HG02885 (cell line): ENCODE data around the gene CEP112.
"Not testable (repeated sequence)": the region's sequence is repeated elsewhere in the genome, so short reads cannot be mapped to it uniquely, and the experiment has no call there.

Experiments used
- ATAC-seq: cut with Tn5 transposase; IDR thresholded peaks from one replicate; pipeline ENCODE4 v1.9.1; 2021; ENCODE audit warnings: mild to moderate bottlenecking; ENCODE audit not compliant: unreplicated experiment, poor library complexity

The CEP112 gene

DNA sequence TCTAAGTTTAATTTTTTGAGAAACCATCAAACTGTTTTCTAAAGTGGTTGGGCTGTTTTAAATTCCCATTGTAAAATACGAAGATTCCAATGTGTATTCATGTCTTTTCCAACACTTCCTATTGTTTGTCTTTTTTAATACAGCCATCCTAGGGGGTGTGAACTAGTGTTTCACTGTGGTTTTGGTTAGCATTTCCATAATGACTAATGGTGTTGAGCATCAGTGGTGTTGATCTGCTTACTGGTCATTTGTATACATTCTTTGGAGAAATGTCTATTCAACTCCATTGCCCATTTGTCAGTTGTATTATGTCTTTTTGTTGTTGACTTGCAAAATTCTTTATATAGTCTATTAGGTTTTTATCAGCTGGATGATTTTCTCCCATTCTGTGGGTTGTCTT is 391.3 kb downstream of the CEP112 start:
- no peak for ATAC-seq

DNA sequence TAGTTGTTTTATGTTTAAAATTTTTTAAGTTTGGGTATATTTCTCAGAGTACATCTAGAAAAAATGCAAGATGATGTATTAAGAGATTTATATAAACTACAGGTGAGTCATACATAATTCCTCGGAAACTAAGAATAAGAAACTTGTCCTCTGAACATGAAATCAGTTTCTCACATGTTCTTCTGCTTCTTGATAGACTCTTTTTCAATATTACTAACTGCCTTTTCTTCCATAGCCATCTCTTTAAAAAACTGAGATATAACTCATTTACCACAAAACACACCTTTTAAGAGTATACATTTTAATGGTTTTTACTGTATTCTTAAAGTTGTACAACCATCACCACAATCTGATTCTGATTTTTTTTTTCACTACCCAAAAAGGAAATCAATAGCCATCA is 392.1 kb downstream of the CEP112 start:
- ATAC-seq, result no peak

DNA sequence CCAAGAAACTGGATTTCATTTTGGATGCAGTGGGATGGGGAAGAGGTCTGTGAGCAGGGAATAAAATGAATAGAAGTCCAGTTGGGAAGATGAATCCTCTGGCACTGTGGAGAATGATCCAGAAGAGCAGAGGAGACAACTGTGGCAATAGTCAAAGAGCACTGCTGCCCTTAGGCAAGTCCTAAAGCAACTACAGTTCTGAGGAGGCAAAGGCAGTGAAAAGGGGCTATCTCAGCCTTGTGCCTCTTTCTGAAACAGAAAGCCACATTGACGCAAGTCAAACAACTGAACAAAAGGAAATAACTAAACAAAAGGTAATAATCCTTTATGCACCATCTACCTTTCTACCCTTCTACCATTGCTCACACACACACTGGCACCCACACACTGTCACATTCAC is 392.5 kb downstream of the CEP112 start:
- ATAC-seq, result no peak

DNA sequence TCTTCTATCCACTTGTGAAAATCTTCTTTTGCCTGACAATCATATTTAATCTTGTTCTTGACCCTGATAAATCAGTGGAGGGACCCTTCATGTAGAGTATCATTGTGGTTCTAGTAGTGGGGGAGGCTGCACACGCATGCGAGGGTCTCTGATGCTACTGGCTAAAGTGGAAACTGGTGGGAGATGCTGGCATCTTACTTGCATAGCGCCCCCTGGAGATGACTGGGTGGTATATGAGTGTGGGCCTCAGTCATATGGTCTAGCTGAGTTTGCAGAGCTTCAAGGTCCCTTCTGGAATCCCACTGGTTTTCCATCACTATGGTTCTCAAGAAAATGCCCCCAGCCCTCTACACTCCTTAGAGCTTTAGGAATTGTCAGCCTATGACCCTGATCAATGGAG is 394.1 kb downstream of the CEP112 start:
- ATAC-seq, result no peak

DNA sequence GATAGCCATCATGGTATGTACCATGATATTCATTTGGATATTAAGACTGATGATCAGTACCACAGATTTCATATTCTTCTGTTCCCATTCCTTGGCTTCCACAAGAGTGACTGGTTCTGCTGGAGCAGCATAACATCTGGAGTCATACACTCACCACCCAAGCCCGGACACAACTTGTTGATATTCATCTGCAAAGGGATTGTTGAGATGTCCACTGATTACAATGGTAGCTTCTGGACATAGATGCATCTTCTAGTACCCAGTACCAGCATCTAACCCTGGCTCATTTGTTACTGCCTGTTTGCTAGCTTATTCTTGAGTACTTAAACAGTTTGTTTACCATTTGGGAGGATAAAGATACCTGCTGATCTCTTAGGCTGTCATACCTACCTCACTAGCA is 394.8 kb downstream of the CEP112 start:
- no peak for ATAC-seq

DNA sequence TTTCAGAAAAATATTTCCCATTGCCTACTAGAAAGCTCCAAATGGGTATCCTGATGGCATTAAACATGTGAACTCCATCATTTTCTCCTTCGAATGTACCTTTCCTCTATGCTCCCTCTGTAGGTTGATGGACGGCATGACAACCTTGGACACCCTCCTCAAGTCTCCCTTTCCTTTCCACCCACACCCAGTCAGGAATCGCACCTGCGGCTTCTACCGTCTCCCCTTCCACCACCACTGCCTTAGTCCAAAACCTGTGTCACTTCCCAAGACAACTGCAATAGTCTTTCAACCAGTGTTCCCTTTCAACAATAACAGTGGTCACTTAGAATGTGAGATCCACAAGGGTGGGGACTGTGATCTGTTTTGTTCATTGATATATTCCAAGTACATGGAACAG is 397.4 kb downstream of the CEP112 start:
- no peak for ATAC-seq

DNA sequence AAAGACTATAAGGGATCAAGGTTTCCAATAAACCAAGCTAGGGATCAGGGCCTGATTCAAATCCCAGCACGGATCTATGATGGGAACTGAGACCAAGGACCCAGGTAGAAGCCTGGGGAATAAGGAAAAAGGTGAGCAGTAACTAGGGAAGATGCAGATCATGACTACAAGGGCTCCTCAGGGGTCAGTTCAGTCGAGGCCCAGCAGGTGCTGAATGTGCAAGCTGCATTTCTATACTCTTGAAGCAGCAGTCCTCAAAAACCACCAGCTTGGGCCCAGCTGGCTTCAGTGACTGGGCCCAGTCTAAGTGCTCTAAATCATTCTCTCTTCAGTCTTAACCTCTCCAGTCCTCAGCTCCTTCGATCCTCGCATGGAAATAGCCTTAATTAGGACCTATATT is 401.7 kb downstream of the CEP112 start:
- no peak for ATAC-seq

DNA sequence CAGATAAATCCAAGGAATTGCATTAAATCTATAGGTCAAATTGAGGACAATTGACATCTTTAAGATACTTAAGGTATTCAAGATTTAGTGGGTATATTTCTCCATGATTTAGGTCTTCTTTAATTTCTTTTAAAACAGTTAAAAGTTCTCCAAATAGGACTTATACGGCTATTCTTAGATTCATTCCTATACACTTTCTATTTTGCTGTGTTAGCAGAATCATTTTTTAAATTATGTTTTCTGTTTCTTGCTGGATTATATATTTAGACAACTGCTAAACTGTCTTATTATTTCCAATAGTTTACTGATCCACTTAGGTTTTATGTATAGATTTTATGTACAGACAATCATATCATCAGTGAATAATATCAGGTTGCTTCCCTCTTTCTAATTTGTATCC is 404.4 kb downstream of the CEP112 start:
- ATAC-seq, result no peak

DNA sequence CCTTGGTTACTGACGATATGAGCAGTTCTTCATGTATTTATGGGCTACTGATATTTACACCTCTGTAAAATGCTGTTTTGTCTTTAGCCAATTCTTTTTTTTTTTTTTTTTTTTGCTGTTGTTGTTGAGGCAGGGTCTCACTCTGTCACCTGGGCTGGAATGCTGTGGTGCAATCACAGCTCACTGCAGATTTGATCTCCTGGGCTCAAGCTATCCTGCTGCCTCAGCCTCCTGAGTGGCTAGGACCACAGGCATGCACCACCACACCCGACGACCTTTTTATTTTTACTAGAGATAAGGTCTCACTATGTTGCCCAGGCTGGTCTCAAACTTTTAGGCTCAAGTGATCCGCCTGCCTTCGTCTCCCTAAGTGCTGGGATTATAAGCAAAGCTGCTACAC is 405.5 kb downstream of the CEP112 start:
- ATAC-seq, result no peak

DNA sequence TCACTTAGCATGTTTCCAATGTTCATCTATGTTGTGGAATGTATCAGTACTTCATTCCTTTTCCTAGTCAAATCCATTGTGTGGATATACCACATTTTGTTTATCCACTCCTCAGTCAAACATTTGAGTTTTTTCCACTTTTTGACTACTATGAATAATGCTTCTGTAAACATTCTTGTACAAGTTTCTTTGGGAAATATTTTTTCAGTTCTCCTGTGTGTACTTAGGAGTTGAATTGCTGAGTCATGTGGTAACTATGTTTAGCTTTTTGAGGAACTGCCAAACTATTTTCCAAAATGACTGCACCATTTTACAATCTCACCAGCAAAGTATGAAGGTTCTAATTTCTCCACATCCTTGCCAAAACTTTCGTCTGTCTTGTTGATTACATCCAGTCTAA is 406.8 kb downstream of the CEP112 start:
- no peak for ATAC-seq

DNA sequence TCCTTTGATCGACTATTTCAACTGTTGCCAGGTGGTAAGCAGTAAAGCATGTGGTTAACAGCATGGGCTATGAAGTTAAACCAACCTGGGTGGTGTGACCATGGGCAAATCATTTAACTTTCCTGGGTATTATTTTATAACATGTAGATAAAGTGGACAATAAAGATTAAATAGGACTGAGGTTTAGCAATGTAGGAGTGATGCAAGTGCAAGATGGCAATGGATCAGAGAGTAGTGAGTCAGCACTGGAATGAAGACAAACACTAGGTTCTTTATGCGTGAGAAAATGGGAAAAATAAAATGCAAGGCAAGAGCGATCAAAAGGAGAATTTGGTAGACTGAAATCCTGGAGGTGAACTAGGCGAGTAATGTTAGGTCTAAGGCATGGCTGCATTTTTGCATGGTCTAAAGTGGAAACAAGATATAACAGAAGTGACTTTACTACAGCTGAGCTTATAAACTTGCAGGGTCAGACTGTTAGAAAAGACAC is 408.0 kb downstream of the CEP112 start:
- ATAC-seq, result no peak

DNA sequence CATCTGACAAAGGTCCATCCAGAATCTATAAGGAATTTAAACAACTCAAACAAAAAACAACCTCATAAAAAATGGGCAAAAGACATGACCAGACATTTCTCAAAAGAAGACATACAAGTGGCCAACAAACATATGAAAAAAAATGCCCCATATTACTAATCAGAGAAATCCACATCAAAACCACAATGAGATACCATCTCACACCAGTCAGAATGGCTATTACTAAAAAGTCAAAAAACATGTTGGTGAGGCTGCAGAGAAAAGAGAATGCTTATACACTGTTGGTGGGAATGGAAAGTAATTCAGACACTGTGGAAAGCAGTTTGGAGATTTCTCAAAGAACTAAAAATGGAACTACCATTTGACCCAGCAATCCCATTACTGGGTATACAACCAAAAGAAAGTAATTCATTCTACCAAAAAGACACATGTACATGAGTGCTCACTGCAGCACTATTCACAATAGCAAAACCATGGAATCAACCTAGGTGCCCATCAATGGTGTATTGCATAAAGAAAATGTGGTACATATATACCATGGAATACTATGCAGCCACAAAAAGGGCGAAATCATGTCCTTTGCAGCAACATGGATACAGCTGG is 409.7 kb downstream of the CEP112 start:
- ATAC-seq, result not testable (repeated sequence)

DNA sequence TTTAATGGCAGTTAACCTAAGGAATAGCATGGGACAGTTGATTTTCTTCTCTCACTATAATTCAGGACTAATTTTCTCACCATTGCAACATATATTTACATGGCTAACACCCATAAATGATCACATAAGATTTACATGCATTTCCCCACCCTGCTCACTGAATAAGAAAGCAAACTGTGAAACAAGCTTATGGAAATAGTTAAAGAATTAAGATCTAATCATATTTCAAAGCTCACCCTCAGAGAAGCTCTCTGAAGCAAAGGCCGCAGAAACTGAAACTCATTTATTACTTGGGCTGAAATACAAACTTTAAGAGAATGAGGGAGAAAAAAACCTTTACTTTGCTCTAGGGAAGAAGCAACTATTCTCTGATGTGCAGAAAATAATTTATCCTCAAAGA is 411.8 kb downstream of the CEP112 start:
- ATAC-seq, result no peak

DNA sequence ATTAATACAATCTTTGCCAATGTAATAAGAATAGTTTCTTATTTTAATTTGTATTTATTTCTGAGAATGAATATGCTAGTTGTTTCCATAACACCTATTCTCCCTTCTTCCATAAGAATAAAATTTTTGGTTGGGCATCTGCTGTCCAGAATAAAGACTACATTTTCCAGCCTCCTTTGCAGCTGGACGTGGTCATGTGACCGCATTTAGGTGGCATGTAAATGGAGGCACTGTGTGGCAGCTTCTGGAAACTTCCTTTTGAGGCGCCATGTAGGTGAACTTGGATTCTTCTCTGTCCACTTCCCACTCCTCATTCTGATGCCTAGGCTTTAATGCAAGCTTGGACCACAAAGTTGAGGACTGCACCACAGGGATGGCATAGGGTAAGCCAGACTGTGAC is 415.0 kb downstream of the CEP112 start:
- ATAC-seq, result no peak

DNA sequence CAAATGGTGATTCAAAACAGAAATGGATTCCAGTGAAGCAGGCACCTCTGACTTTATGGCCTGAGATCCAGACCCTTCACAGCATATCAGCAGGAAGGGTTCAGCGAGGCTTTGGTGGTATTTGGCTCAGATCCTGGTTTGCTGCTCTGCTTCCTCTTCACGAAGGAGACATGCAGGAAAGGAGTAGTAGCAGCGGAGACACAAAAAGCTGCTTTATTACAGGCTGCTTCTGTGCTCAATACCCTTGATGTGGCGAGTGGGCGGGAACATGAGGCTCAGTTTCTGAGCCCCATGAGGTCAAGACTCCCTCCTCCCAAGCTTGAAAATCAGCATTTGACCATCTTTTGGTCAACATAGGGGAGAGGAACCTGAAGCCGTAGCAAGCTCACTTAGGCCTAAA is 417.1 kb downstream of the CEP112 start:
- ATAC-seq, result no peak

DNA sequence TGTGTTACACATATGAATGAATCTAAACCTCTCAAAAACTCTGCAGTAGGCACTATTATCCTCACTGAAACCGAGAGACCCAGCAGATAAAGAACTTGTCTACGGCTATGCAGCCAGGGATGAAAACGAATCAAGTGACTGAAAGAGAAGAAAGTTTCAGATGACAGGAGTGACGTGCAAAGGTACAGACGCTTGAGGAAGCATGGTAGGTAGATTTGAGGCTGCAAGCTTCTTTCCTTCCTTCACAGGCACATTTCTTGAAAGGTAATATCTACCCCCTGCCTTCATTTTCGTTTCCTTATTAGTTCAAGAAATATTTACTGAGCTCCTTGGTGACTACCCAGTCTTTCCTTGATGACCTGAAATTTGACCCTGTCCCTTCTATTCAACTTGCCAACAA is 418.9 kb downstream of the CEP112 start:
- no peak for ATAC-seq

DNA sequence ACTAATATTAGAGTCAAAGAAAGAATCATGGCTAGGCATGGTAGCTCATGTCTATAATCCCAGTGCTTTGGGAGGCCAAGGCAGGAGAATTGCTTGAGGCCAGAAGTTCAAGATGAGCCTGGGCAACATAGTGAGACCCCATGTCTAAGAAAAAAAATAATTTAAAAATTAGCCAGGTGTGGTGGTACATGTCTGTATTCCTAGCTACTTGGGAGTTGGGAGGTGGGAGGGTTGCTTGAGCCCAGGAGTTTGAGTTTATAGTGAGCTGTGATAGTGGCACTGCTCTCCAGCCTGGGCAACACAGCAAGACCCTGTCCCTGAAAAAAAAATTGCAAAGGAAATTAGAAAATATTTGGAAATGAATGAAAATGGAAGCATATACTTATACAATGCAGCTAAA is 420.2 kb downstream of the CEP112 start:
- ATAC-seq, result no peak

DNA sequence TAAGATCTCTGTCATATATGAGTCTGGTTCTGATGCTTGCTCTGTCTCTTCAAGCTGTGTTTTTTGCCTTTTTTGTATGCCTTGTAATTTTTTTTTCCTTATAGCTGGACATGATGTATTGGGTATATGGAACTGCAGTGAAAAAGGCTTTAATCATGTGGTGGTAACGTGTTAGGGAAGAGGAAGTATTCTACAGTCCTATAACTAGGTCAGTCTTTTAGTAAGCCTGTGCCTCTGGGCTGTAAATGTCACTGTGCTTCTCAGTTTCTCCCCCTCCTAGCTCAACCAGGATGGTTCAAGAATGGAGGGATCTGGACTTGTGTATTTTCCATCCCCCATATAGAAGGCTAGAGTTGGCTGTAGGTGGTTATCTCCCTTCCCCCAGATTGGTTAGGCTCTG is 428.1 kb downstream of the CEP112 start:
- no peak for ATAC-seq

DNA sequence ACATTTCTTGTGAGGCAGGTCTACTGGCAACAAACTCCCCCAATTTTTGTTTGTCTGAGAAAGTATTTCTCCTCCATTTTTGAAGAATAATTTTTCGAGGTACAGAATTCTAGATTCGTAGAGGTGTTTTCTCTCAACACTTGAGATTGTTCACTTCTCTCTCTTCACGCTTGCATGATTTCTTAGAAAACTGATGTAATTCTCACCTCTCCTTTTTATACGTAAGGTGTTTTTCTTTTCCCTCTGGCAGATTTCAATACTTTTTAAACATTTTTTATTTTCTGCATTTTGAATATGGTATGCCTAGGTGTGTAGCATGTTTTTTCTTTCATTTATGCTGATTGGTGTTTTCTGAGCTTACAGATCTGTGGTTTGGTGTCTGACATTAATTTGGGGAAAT is 429.0 kb downstream of the CEP112 start:
- no peak for ATAC-seq

DNA sequence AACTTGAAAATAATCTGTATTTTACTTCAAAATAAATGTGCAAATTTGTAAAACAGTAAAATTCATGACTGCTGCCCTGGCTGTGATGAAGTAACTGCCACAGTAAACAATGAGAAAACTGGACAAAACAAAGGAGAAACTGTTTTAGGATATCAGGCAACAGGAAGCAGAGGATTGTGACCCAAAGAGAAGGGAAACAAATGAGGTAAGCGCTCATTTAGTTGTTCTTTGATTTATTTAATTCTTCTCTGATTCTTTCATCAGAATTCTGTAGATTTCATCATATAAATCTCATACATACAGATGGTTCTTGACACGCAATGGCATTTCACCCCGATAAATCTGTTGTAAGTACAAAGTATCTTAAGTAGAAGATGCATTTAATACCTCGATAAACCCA is 432.4 kb downstream of the CEP112 start:
- ATAC-seq, result no peak

DNA sequence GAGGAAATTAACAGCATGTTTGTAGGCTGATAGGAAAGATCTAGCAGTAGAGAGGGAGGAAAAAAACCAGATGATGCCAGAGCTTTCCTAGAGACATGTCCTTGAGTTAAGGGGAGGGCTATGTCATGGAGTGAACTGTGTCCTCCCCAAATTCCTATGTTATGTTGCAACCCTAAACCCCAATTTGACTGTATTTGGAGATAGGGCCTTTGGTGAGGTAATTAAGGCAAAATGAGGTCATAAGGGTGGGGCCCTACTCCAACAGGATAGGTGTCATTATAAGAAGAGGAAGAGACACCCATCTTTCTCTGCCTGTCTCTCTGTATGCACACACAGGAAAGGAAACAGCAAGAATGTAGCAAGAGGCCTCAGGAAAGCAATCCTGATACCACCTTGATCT is 435.2 kb downstream of the CEP112 start:
- no peak for ATAC-seq

DNA sequence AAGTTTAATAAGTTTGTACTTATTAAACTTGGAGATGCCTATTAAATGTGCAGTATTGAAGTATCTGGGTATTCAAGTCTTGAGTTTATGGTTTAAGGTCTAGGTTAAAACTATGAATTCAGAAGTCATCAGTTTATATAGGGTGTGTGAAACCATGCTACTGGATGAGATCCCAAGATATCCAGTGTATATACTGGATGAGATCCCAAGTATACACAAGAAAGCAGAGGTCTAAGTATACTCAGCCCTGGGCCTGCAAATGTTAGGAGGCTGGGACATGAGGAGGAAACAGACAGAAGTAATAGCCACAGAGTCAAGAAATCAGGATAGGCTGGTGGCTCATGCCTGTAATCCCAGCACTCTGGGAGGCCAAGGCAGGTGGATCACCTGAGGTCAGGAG is 436.1 kb downstream of the CEP112 start:
- no peak for ATAC-seq

DNA sequence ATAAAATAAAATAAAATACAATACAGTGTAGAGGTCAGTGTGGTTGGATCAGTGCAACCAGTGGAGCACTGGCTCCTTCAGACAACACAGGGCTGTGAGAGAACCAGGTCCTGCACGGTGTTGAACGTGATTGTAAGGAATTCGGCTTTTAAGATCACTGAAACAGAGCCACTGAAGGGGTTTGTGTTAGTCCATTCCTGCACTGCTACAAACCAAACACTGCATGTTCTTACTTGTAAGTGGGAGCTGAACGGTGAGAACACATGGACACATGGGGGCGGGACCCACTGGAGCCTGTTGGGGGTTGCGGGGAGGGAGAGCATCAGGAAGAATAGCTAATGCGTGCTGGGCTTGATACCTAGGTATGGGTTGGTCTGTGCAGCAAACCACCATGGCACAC is 437.3 kb downstream of the CEP112 start:
- ATAC-seq, result no peak
